SIG-M5 treated with dmso at 0.1 percent for 504 hours (cell line): ENCODE results near the gene HOXD3.

Experiments
- DNase-seq: peaks from one replicate; lab custom pipeline; 2025; ENCODE audit not compliant: unreplicated experiment; lab: John Stamatoyannopoulos, UW

Gene HOXD3

GRCh38 chr2:176175709-176176607 lies 18.9 kb downstream of the HOXD3 start:
- no peak for DNase-seq

DNA sequence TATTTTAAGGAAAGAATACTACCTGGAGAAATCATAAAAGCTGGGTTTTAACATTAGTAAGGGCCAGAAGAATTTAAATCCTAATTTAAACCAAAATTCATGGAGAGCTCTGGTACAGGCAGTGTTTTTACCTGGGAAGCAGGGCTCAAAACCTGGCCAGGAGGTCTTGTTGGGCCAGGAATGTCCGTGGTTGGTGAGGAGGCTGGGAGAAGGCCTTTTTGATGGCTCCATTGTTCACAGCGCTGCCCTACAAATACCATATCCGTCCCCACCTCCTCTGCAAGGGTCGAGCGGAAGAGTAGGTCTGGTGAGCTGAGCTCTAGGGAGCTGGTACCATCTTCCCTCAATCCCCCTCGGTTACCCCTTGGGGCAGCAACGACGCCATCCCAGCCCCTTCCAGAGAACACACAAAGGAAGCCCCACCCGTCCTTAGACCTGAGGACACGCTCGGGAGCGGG lies 20.5 kb downstream of the HOXD3 start:
- no peak for DNase-seq

- DNase-seq: no peak
Measured at GRCh38 chr2:176178038-176178756, 21.1 kb downstream of the HOXD3 start.

DNA sequence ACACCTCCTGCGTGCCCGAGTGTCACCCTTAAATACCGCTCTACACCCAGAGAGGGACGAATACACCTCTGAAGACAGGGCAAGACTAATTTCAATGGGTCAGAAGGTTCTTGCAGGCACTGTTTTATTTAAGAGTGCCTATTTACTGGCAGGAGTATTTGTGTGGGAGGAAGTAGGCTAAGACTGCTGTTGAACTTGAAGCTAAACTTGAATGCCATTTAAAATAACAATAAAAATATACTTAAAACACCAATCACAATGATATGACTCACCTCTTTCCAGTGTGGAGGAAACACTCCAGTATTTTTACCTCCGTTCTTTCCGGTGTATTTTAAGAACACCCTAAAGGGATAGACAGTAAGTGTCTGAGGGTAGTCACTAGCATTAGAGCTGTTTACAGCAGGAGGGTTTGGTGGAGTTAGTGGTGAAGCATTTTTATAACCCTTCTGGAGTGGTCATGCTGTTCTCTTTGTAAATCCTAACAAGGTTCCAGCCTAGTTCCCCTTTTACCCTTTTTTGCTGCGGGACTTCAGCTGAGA lies 21.7 kb downstream of the HOXD3 start:
- no peak for DNase-seq

- DNase-seq: no peak
Measured at GRCh38 chr2:176181551-176181950, 24.4 kb downstream of the HOXD3 start.

GRCh38 chr2:176182671-176183070 lies 25.6 kb downstream of the HOXD3 start:
- no peak for DNase-seq

DNA sequence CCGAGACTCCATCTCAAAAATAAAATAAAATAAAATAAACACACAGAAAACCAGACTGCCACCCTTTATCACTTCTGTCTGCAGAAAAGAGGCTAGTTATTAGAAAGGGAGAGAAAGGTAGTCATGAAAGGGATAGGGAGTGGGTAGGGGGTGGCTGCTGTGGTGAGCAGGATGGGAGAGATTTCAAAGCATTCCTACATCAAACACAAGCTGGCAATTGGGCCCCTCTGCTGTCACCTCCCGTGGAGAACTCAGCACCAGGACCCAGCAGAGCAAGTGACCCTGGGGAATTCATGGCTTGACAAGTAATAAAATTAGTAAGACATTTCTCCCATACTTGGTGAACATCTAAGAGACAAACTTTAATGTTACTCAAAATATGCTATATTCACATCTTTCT lies 27.6 kb downstream of the HOXD3 start:
- DNase-seq: no peak

GRCh38 chr2:176186024-176186423 lies 28.9 kb downstream of the HOXD3 start:
- DNase-seq: no peak

GRCh38 chr2:176187200-176187898 lies 30.2 kb downstream of the HOXD3 start:
- no peak for DNase-seq

DNA sequence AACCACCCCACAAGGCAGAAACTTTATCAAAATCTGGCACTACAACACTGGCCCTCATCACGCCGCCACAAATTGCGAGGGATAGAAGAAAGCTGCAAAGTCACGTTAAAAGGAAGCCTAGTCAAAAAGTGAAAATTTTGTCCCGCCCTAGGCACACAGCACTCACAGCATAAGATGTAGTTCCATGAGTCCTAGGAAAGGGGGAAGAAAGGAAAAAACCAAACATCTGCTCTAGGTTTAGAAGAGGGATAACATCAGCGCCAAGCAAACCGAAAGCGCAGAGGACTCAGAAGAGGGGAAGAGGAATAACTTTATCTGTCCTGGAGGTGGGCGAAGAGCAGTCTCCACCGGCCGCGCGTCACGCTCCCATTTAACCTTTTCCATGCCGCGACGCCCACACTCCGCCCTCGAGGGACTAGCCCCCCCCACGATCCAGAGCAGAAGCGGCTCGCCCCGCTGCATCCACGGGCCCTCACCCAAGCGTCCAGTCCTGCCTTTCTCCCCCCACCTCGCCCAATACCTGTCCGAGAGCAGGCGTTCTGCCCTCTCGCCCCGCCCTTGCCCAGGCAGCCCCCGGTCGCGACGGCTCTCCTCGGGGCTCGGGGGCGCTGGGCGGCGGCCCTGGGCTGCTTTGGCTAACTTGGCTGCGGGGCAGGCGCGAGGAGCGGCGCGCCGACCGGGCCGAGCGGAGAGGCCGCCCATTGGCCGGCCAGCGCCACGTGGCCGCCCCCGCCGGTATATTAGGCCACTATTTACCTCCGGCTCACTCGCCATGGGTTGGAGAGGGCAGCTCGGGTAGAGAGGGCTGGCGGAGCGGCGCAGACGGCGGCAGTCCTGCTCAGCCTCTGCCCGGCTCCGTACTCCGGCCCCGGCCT lies 31.0 kb downstream of the HOXD3 start, which contains the start of gene HOXD1:
Gene HOXD1 (plus strand): TSS at position 770 of the 875 bp plus-strand sequence. CDS start 134 bp downstream, outside the sequence.
- DNase-seq: no peak

- no peak for DNase-seq
Measured at GRCh38 chr2:176188774-176189680, 31.9 kb downstream of the HOXD3 start.

DNA sequence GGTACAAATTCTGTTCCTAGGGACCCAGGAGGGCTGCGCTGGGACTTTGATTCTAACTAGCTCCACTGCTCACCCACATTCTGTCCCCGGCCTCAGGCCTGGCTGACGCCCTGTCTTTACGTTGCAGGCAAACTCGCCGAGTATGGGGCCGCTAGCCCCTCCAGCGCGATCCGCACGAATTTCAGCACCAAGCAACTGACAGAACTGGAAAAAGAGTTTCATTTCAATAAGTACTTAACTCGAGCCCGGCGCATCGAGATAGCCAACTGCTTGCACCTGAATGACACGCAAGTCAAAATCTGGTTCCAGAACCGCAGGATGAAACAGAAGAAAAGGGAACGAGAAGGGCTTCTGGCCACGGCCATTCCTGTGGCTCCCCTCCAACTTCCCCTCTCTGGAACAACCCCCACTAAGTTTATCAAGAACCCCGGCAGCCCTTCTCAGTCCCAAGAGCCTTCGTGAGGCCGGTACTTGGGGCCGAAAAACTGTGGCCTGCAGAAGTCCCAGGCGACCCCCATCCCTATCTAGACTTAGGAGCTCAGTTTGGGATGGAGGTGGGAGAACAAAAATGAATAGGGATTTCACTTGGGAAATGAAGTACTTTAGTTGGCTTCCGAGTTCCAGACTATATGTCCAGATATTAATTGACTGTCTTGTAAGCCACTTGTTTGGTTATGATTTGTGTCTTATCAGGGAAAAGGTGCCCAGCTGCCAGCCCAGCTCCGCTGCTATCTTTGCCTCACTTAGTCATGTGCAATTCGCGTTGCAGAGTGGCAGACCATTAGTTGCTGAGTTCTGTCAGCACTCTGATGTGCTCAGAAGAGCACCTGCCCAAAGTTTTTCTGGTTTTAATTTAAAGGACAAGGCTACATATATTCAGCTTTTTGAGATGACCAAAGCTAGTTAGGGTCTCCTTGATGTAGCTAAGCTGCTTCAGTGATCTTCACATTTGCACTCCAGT lies 32.9 kb downstream of the HOXD3 start:
- no peak for DNase-seq

DNA sequence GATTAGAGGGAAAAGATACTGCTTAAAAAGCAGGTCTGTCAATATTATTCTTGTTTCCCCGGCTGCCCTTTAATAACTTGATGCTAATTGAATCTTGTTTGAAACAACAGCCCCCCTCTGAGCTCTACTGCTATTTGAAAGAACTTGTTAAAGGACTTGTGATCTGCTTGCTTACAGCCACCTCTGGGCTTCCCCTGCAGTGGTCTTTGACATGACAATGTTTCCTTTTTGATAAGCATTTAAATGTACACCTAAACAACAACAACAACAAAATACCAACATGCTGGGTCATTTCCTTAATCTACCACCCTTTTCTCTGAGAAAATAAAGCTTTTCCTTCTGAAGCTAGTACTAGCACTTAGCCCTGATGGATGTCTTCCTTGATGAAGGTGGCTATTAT lies 35.2 kb downstream of the HOXD3 start:
- DNase-seq: no peak

DNA sequence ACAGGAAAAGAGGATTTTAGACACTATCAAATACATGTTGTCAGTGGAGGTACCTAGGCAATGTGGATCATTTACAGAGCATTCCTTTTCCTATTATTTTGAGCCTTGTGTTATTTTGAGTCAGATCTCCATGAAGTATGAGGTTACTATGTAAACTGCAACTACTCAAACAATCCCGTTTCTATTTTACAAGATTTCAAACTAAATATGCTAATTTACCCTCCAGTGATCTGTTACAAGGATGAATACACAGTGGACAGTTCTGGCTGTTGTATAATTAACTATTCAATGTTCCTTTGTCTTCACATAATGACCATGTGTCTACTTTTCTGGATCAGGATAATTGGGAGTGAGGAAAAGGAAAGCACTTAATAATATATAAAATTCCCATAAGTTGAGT lies 35.9 kb downstream of the HOXD3 start:
- DNase-seq: no peak

- DNase-seq: no peak
Measured at GRCh38 chr2:176199902-176200301, 42.8 kb downstream of the HOXD3 start.

GRCh38 chr2:176200971-176201370 lies 43.9 kb downstream of the HOXD3 start:
- no peak for DNase-seq

- no peak for DNase-seq
Measured at GRCh38 chr2:176202491-176202890, 45.4 kb downstream of the HOXD3 start.

DNA sequence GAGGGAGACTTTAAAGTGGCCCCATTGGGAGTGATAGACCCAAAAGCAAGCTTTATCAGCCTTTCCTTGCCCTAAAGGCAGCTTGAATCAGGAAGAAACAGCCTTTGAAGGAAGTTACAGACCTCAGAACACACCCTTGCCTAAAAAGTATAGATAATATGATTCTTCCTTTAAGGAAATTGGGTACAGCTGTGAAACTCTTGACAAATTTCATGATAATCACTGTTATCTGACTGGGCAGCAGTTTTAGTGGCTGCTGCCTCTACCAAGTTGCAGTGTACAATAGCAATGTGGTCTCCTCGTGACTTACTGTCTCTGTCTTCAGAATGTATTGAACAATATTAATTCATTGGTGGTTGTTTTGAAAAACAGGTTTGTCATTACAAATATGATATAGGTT lies 48.0 kb downstream of the HOXD3 start:
- no peak for DNase-seq
